Measurements from ENCODE around the gene CFAP221. TPM values are rescaled to one million over a fixed set of nuclear protein-coding genes. Genes with fewer than 3 reads are reported as not detected.

Gene CFAP221
- total RNA-seq, 1 experiment from 2014 or later = 0.20 TPM

- no peak overlapping the region for H2BK20ac ChIP-seq (ENCODE audit: low read depth, low read length, poor library complexity, severe bottlenecking)
- no peaks in the 10 kb centered on the region for H3K9me3 ChIP-seq (ENCODE audit: control insufficient read depth, low read depth, low read length)
- H3K4me1 Mint-ChIP-seq = peaks cover 20 to 32% of the 10 kb centered on the region in 2 experiments
- no peak overlapping the region for H3K9ac ChIP-seq (ENCODE audit: extremely low read depth, insufficient read length, low read length)
- no peak overlapping the region for H2BK120ac ChIP-seq (ENCODE audit: low read depth, low read length, poor library complexity, severe bottlenecking)
- no peak overlapping the region for H2BK15ac ChIP-seq (ENCODE audit: low read depth, low read length)
- no peak for DNase-seq
- H3K27ac Mint-ChIP-seq = peak overlapping the region in 1 of 3 experiments; percentile 59; a peak in 2 of 7 replicates
- no peak overlapping the region for H3K4me3 Mint-ChIP-seq
- H3K27me3 Mint-ChIP-seq (ENCODE audit: low read depth) = no peaks in the 10 kb centered on the region; the same call in 1 of the 2 replicates
- no peak overlapping the region for H3K18ac ChIP-seq (ENCODE audit: insufficient read length, low read depth, low read length)
- no peak overlapping the region for H3T11ph ChIP-seq (ENCODE audit: low read length)
- no peaks in the 10 kb centered on the region for H3K79me2 ChIP-seq (ENCODE audit: insufficient read depth, low read length)
- no peak overlapping the region for H4K8ac ChIP-seq (replicated peaks; ENCODE audit: insufficient read length, low read depth, low read length)
- no peak overlapping the region for H3K23ac ChIP-seq (ENCODE audit: insufficient read length, low read depth, low read length)
- no peaks in the 10 kb centered on the region; a peak in 1 of 5 replicates for H3K9me3 Mint-ChIP-seq
- peaks cover 2 to 15% (median 5%) of the 10 kb centered on the region in 3 experiments; a peak in 6 of 7 replicates for H3K36me3 Mint-ChIP-seq (ENCODE audit: insufficient read depth in 1 of 3, low read depth in 3 of 3)
- no peak overlapping the region for H2AK5ac ChIP-seq (ENCODE audit: insufficient read length, low read length)
- no peak overlapping the region for H3K4me2 ChIP-seq (ENCODE audit: insufficient read depth, insufficient read length, low read length)
- no peak overlapping the region for H3K14ac ChIP-seq (ENCODE audit: insufficient read depth, low read length)
- no peaks in the 10 kb centered on the region for H3K79me1 ChIP-seq (ENCODE audit: insufficient read depth, low read depth, low read length, poor library complexity, severe bottlenecking)
- H4K91ac ChIP-seq (ENCODE audit: insufficient read length, low read depth, low read length) = no peak overlapping the region
- no peak overlapping the region for H4K5ac ChIP-seq (ENCODE audit: insufficient read length, low read depth, low read length)
- no peak overlapping the region for H2BK12ac ChIP-seq (ENCODE audit: insufficient read length, low read depth, low read length)
- no peaks in the 10 kb centered on the region for H4K20me1 ChIP-seq (ENCODE audit: control insufficient read depth, insufficient read depth, insufficient read length)
- no peaks in the 10 kb centered on the region for H3K27me3 ChIP-seq (ENCODE audit: insufficient read depth, low read length)
- TF ChIP-seq CTCF (conservative IDR thresholded peaks at IDR 0.05) = no peak
- H3K27ac ChIP-seq (ENCODE audit: insufficient read length, low read depth, low read length) = no peak overlapping the region
- no peak overlapping the region for H2BK5ac ChIP-seq (ENCODE audit: insufficient read length, low read length)
- no peak overlapping the region for H3K4ac ChIP-seq (ENCODE audit: low read depth, low read length)
- no peak overlapping the region for H2AFZ ChIP-seq (ENCODE audit: low read length)
- peaks cover 3% of the 10 kb centered on the region; the same call in 1 of the 2 replicates for H3K4me1 ChIP-seq (ENCODE audit: insufficient read depth, low read length)
- no peak overlapping the region for H3K56ac ChIP-seq (ENCODE audit: insufficient read length, low read depth, low read length)
- no CpG with 5 or more reads among the region's 7 CpGs for WGBS (ENCODE audit: extremely low coverage, insufficient read length, low lambda C conversion rate)
- H3K23me2 ChIP-seq (ENCODE audit: insufficient read length, low read depth, low read length, poor library complexity, severe bottlenecking) = no peaks in the 10 kb centered on the region
These were observed 148.1 kb downstream of the CFAP221 start for GRCh38 chr2:119692310-119692709.

All from H9 (cell line).